ENCODE results near the gene SH3PXD2A. TPM values are rescaled to one million over a fixed set of nuclear protein-coding genes. Genes with fewer than 3 reads are reported as not detected.

Gene SH3PXD2A
- total and polyA plus RNA-seq, 8 donors = 3.9 to 16.4 (median 8.0) TPM

GRCh38 chr10:103654925-103655324, 200.5 kb downstream of the SH3PXD2A start:
- DNase-seq (no peak), ATAC-seq (no peak), FAIRE-seq (no peak)
- 64 to 76% methylated on average over 4 of the region's 4 CpGs for WGBS, 2 donors
- Histone ChIP-seq H3K27me3 (no peaks in the 10 kb centered on the region), H3K9me3 (no peaks in the 10 kb centered on the region), H3K27ac (no peak overlapping the region), H3K4me1 (peaks cover 0 to 2% (median 0%) of the 10 kb centered on the region in 3 donors), H3K4me3 (no peak overlapping the region), H3K36me3 (no peaks in the 10 kb centered on the region)
- intact Hi-C loops (cut with DNase I) = no loop called here
- TF ChIP-seq CTCF (IDR thresholded peaks at IDR 0.05) = no peak

- intact Hi-C loops (cut with DNase I) = no loop called here
- 46 to 51% methylated on average over 8 of the region's 8 CpGs for WGBS, 2 donors
- H3K27ac ChIP-seq = no peak overlapping the region
Measured at GRCh38 chr10:103653581-103654037, 201.8 kb downstream of the SH3PXD2A start.

GRCh38 chr10:103652599-103653281, 202.6 kb downstream of the SH3PXD2A start:
- ATAC-seq (peak in 2 of 4 donors; percentile 3 to 5), FAIRE-seq (no peak), DNase-seq (no peak)
- WGBS, 2 donors = 82 to 87% methylated on average over 15 of the region's 15 CpGs
- Histone ChIP-seq H3K27ac (no peak overlapping the region), H3K36me3 (no peaks in the 10 kb centered on the region), H3K4me1 (peaks cover 0 to 2% (median 0%) of the 10 kb centered on the region in 3 donors), H3K27me3 (no peaks in the 10 kb centered on the region), H3K4me3 (no peak overlapping the region), H3K9me3 (no peaks in the 10 kb centered on the region)
- intact Hi-C loops (cut with DNase I) = no loop called here
- TF ChIP-seq CTCF (IDR thresholded peaks at IDR 0.05) = no peak

More at GRCh38 chr10:103653581-103654037, 201.8 kb downstream of the SH3PXD2A start:
- DNase-seq = peak in 1 of 6 donors; percentile 47
- Histone ChIP-seq H3K4me1 (peaks cover 0 to 2% (median 0%) of the 10 kb centered on the region in 3 donors), H3K27me3 (no peaks in the 10 kb centered on the region), H3K9me3 (no peaks in the 10 kb centered on the region), H3K36me3 (no peaks in the 10 kb centered on the region), H3K4me3 (no peak overlapping the region)
- FAIRE-seq = no peak
- ATAC-seq = peak; percentile 24 to 72 (median 50)
- TF ChIP-seq CTCF (IDR thresholded peaks at IDR 0.05) = no peak

GRCh38 chr10:103651783-103652476, 203.4 kb downstream of the SH3PXD2A start:
- intact Hi-C loops (cut with DNase I) = no loop called here
- Histone ChIP-seq H3K27me3 (no peaks in the 10 kb centered on the region), H3K27ac (no peak overlapping the region), H3K4me3 (no peak overlapping the region), H3K36me3 (no peaks in the 10 kb centered on the region), H3K4me1 (peaks cover 0 to 2% (median 0%) of the 10 kb centered on the region in 3 donors), H3K9me3 (no peaks in the 10 kb centered on the region)
- TF ChIP-seq CTCF (IDR thresholded peaks at IDR 0.05) = no peak
- FAIRE-seq = peak; percentile 23
- WGBS, 2 donors = 54% methylated on average over 10 of the region's 10 CpGs
- no peak for DNase-seq
- no peak for ATAC-seq

Data from pancreas (tissue), 10 donors.